ENCODE measurements around the gene CDK5RAP1.

CDK5RAP1 gene

DNA sequence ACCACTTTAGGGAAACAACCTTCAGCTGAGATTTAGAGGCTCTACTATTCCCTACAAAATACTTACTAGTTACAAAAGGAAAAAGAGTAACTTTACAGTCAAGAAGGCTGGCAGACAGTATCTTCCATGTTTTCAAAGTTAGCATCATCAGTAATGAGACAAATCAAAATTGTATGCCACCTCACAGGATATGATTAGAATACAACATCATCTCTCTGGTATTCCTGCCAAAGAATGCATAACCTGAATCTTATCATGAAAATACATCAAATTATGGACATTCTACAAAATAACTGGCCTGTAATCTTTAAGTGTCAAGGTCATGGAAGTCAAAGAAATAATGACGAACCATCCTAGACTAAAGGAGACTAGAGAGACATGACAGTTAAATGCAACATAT is 38.4 kb downstream of the CDK5RAP1 start:
- Histone ChIP-seq H3K4me1 (ENCODE audit: control insufficient read depth, low read depth, low read length) (no peaks in the 10 kb centered on the region), H3K56ac (ENCODE audit: low read length) (no peak overlapping the region), H3K27ac (ENCODE audit: low read depth, low read length) (no peak overlapping the region), H4K8ac (ENCODE audit: low read depth, low read length) (no peak overlapping the region), H2BK5ac (ENCODE audit: low read length) (no peak overlapping the region), H2BK15ac (replicated peaks; ENCODE audit: low read depth) (no peak overlapping the region), H4K5ac (ENCODE audit: low read length) (no peak overlapping the region), H3K4ac (ENCODE audit: low read depth, low read length) (no peak overlapping the region), H3K4me2 (ENCODE audit: low read length) (no peak overlapping the region), H2AK5ac (ENCODE audit: low read length) (no peak overlapping the region), H3K9ac (ENCODE audit: low read length) (no peak overlapping the region), H3K79me2 (ENCODE audit: control insufficient read depth, insufficient read depth, low read length) (no peaks in the 10 kb centered on the region), H3K79me1 (ENCODE audit: low read length) (no peaks in the 10 kb centered on the region), H3K18ac (ENCODE audit: low read length) (no peak overlapping the region), H3K4me3 (ENCODE audit: low read length) (no peak overlapping the region), H2BK120ac (ENCODE audit: low read depth, low read length) (no peak overlapping the region), H3K27me3 (ENCODE audit: insufficient read depth, low read length, poor library complexity) (no peaks in the 10 kb centered on the region), H3K23ac (ENCODE audit: low read length) (no peak overlapping the region), H3K36me3 (ENCODE audit: control insufficient read depth, insufficient read depth, low read length) (peaks cover 7% of the 10 kb centered on the region)
- no peak for DNase-seq
- WGBS (ENCODE audit: extremely low coverage, insufficient coverage, low lambda C conversion rate) = no CpG with 5 or more reads among the region's 1 CpG

GRCh38 chr20:33359399-33360261 is 41.7 kb downstream of the CDK5RAP1 start:
- H4K5ac ChIP-seq (ENCODE audit: low read length) = no peak overlapping the region
- DNase-seq = no peak
- no peak overlapping the region for H3K18ac ChIP-seq (ENCODE audit: low read length)
- H3K23ac ChIP-seq (ENCODE audit: low read length) = no peak overlapping the region
- no peak overlapping the region for H3K9ac ChIP-seq (ENCODE audit: low read length)
- no peaks in the 10 kb centered on the region for H3K27me3 ChIP-seq (ENCODE audit: insufficient read depth, low read length, poor library complexity)
- no peaks in the 10 kb centered on the region for H3K4me1 ChIP-seq (ENCODE audit: control insufficient read depth, low read depth, low read length)
- no peak overlapping the region for H3K4me2 ChIP-seq (ENCODE audit: low read length)
- H3K56ac ChIP-seq (ENCODE audit: low read length) = no peak overlapping the region
- no peak overlapping the region for H2BK120ac ChIP-seq (ENCODE audit: low read depth, low read length)
- no peaks in the 10 kb centered on the region for H3K79me1 ChIP-seq (ENCODE audit: low read length)
- no peak overlapping the region for H3K4ac ChIP-seq (ENCODE audit: low read depth, low read length)
- no peak overlapping the region for H2AK5ac ChIP-seq (ENCODE audit: low read length)
- no peak overlapping the region for H2BK5ac ChIP-seq (ENCODE audit: low read length)
- no peak overlapping the region for H3K4me3 ChIP-seq (ENCODE audit: low read length)
- H2BK15ac ChIP-seq (replicated peaks; ENCODE audit: low read depth) = no peak overlapping the region
- H3K79me2 ChIP-seq (ENCODE audit: control insufficient read depth, insufficient read depth, low read length) = no peaks in the 10 kb centered on the region
- peaks cover 1% of the 10 kb centered on the region for H3K36me3 ChIP-seq (ENCODE audit: control insufficient read depth, insufficient read depth, low read length)
- WGBS (ENCODE audit: extremely low coverage, insufficient coverage, low lambda C conversion rate) = no CpG with 5 or more reads among the region's 8 CpGs
- no peak overlapping the region for H3K27ac ChIP-seq (ENCODE audit: low read depth, low read length)
- H4K8ac ChIP-seq (ENCODE audit: low read depth, low read length) = no peak overlapping the region

- Histone ChIP-seq H4K5ac (ENCODE audit: low read length) (no peak overlapping the region), H3K79me1 (ENCODE audit: low read length) (no peaks in the 10 kb centered on the region), H3K27ac (ENCODE audit: low read depth, low read length) (no peak overlapping the region), H2BK120ac (ENCODE audit: low read depth, low read length) (no peak overlapping the region), H3K79me2 (ENCODE audit: control insufficient read depth, insufficient read depth, low read length) (no peaks in the 10 kb centered on the region), H3K36me3 (ENCODE audit: control insufficient read depth, insufficient read depth, low read length) (no peaks in the 10 kb centered on the region), H2AK5ac (ENCODE audit: low read length) (no peak overlapping the region), H3K23ac (ENCODE audit: low read length) (no peak overlapping the region), H3K27me3 (ENCODE audit: insufficient read depth, low read length, poor library complexity) (no peaks in the 10 kb centered on the region), H3K18ac (ENCODE audit: low read length) (no peak overlapping the region), H3K56ac (ENCODE audit: low read length) (no peak overlapping the region), H4K8ac (ENCODE audit: low read depth, low read length) (no peak overlapping the region), H3K4me3 (ENCODE audit: low read length) (no peak overlapping the region), H3K9ac (ENCODE audit: low read length) (no peak overlapping the region), H3K4ac (ENCODE audit: low read depth, low read length) (no peak overlapping the region), H2BK15ac (replicated peaks; ENCODE audit: low read depth) (no peak overlapping the region), H3K4me2 (ENCODE audit: low read length) (no peak overlapping the region), H2BK5ac (ENCODE audit: low read length) (no peak overlapping the region), H3K4me1 (ENCODE audit: control insufficient read depth, low read depth, low read length) (no peaks in the 10 kb centered on the region)
- WGBS (ENCODE audit: extremely low coverage, insufficient coverage, low lambda C conversion rate) = no CpG with 5 or more reads among the region's 4 CpGs
- no peak for DNase-seq
Observed at GRCh38 chr20:33353013-33353402, 48.3 kb downstream of the CDK5RAP1 start.

DNA sequence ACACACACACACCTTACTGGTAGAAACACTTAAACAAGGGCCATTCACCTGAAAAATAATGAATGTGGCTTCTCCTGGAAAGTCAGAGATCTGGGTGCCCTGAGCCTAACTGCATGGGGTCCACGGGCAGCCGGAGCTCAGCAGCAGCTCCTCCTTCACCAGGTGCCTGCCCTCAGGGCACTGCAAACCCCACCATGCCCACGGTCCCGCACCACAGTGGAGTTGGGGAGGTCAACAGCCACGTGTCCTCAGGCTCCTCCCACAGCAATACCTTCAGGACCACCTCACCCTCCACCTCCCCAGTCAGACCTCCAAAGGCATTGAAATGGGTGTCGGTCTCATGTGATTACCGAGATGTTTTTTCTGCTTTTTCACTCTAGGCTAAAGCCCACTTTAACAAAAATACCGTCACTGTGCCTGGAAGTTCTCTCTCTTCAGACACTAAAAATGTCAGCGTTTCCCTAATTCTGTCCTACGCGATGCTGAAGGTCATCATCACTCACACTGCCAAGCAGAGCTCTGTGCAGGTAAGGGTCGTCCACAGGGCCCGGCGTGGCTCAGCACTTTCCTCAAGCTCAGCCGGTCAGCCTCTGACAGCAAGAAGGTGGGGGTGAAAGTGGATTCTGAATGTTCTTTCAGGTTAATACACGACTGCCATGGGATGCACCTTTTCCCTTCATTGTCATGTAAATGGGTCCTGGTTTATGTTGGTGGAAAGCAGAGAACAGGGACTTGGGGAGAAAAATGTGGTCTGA is 48.9 kb downstream of the CDK5RAP1 start:
- Histone ChIP-seq H3K9ac (ENCODE audit: low read length) (no peak overlapping the region), H2BK5ac (ENCODE audit: low read length) (no peak overlapping the region), H4K5ac (ENCODE audit: low read length) (no peak overlapping the region), H4K8ac (ENCODE audit: low read depth, low read length) (no peak overlapping the region), H2BK120ac (ENCODE audit: low read depth, low read length) (no peak overlapping the region), H2BK15ac (replicated peaks; ENCODE audit: low read depth) (no peak overlapping the region), H3K23ac (ENCODE audit: low read length) (no peak overlapping the region), H3K4ac (ENCODE audit: low read depth, low read length) (no peak overlapping the region), H3K4me1 (ENCODE audit: control insufficient read depth, low read depth, low read length) (no peaks in the 10 kb centered on the region), H3K36me3 (ENCODE audit: control insufficient read depth, insufficient read depth, low read length) (no peaks in the 10 kb centered on the region), H3K79me1 (ENCODE audit: low read length) (no peaks in the 10 kb centered on the region), H3K79me2 (ENCODE audit: control insufficient read depth, insufficient read depth, low read length) (no peaks in the 10 kb centered on the region), H3K4me3 (ENCODE audit: low read length) (no peak overlapping the region), H3K27ac (ENCODE audit: low read depth, low read length) (no peak overlapping the region), H3K27me3 (ENCODE audit: insufficient read depth, low read length, poor library complexity) (no peaks in the 10 kb centered on the region), H3K18ac (ENCODE audit: low read length) (no peak overlapping the region), H3K4me2 (ENCODE audit: low read length) (no peak overlapping the region), H3K56ac (ENCODE audit: low read length) (no peak overlapping the region), H2AK5ac (ENCODE audit: low read length) (no peak overlapping the region)
- peak; percentile 6 for DNase-seq
- no CpG with 5 or more reads among the region's 16 CpGs for WGBS (ENCODE audit: extremely low coverage, insufficient coverage, low lambda C conversion rate)

- WGBS (ENCODE audit: extremely low coverage, insufficient coverage, low lambda C conversion rate) = no CpG with 5 or more reads among the region's 3 CpGs
- peak; percentile 52 for DNase-seq
- Histone ChIP-seq H2BK15ac (replicated peaks; ENCODE audit: low read depth) (no peak overlapping the region), H3K9ac (ENCODE audit: low read length) (no peak overlapping the region), H2BK5ac (ENCODE audit: low read length) (no peak overlapping the region), H3K4me2 (ENCODE audit: low read length) (no peak overlapping the region), H3K36me3 (ENCODE audit: control insufficient read depth, insufficient read depth, low read length) (no peaks in the 10 kb centered on the region), H3K23ac (ENCODE audit: low read length) (no peak overlapping the region), H4K5ac (ENCODE audit: low read length) (no peak overlapping the region), H2AK5ac (ENCODE audit: low read length) (no peak overlapping the region), H3K27me3 (ENCODE audit: insufficient read depth, low read length, poor library complexity) (no peaks in the 10 kb centered on the region), H4K8ac (ENCODE audit: low read depth, low read length) (no peak overlapping the region), H3K18ac (ENCODE audit: low read length) (no peak overlapping the region), H3K4me3 (ENCODE audit: low read length) (no peak overlapping the region), H3K4me1 (ENCODE audit: control insufficient read depth, low read depth, low read length) (no peaks in the 10 kb centered on the region), H3K56ac (ENCODE audit: low read length) (no peak overlapping the region), H3K4ac (ENCODE audit: low read depth, low read length) (no peak overlapping the region), H3K79me1 (ENCODE audit: low read length) (no peaks in the 10 kb centered on the region), H2BK120ac (ENCODE audit: low read depth, low read length) (no peak overlapping the region), H3K27ac (ENCODE audit: low read depth, low read length) (no peak overlapping the region), H3K79me2 (ENCODE audit: control insufficient read depth, insufficient read depth, low read length) (no peaks in the 10 kb centered on the region)
Observed at GRCh38 chr20:33351696-33352095, 49.6 kb downstream of the CDK5RAP1 start.

Data from mesendoderm (in vitro differentiated cells).